ENCODE measurements around the gene TNNI3. TPM values are rescaled to one million over a fixed set of nuclear protein-coding genes. Genes with fewer than 3 reads are reported as not detected.

TNNI3 gene
- polyA plus RNA-seq, 1 of the 3 experiments (the other 2 are of a cell fraction), result 11.4 TPM

GRCh38 chr19:55133639-55134444 lies 23.7 kb downstream of the TNNI3 start:
- TF ChIP-seq TAF1 (IDR thresholded peaks at IDR 0.05; ENCODE audit: borderline replicate concordance, low read depth, low read length), result no peak
- no peak for TF ChIP-seq NFIC (IDR thresholded peaks at IDR 0.05; ENCODE audit: borderline replicate concordance)
- TF ChIP-seq PBX3 (IDR thresholded peaks at IDR 0.05), result no peak
- POLR2A ChIA-PET, result no interaction called here

GRCh38 chr19:55132453-55133129 lies 24.9 kb downstream of the TNNI3 start:
- peak; percentile 41 for TF ChIP-seq CTCF (IDR thresholded peaks at IDR 0.05)
- TF ChIP-seq RAD21 (IDR thresholded peaks at IDR 0.05; ENCODE audit: low read length), result peak; percentile 55
- TF ChIP-seq TEAD4 (IDR thresholded peaks at IDR 0.05; ENCODE audit: borderline replicate concordance, insufficient read depth), result no peak
- Histone ChIP-seq H3K4me2 (no peak overlapping the region), H3K4me3 (ENCODE audit: low read depth in 2 of 2, low read length in 1 of 2) (no peak overlapping the region), H3K4me1 (ENCODE audit: control insufficient read depth in 1 of 2, insufficient read depth in 2 of 2, low read depth in 1 of 2, low read length in 1 of 2) (no peaks in the 10 kb centered on the region), H4K20me1 (ENCODE audit: insufficient read depth) (no peaks in the 10 kb centered on the region), H2AFZ (ENCODE audit: low read depth) (no peak overlapping the region), H3K36me3 (replicated peaks in 1 of 2; ENCODE audit: control insufficient read depth in 1 of 2, insufficient read depth in 2 of 2, low read length in 1 of 2) (no peaks in the 10 kb centered on the region), H3K9me3 (no peaks in the 10 kb centered on the region), H3K27me3 (ENCODE audit: insufficient read depth) (peaks cover 13% of the 10 kb centered on the region; the same call in 1 of the 2 replicates), H3K9ac (no peak overlapping the region), H3K27ac (ENCODE audit: low read depth in 2 of 2, low read length in 1 of 2) (no peak overlapping the region), H3F3A (replicated peaks; ENCODE audit: insufficient read depth) (peaks cover 4% of the 10 kb centered on the region), H3K79me2 (ENCODE audit: insufficient read depth) (no peaks in the 10 kb centered on the region), H3K9me2 (no peaks in the 10 kb centered on the region)
- WGBS (ENCODE audit: low lambda C conversion rate), result 52% methylated on average over 14 of the region's 14 CpGs
- CTCF ChIA-PET, result interaction anchor here (0.7 to 3.2 kb wide), 13 partner anchors 10 to 486 kb away, joined by 3 to 37 read pairs (median 4); partner anchors contain the start of gene PPP1R12C
- DNase-seq, result peak; percentile 56
- POLR2A ChIA-PET, result interaction anchor here (0.5 kb wide), 1 partner anchor 104 kb away, joined by 5 read pairs; no protein-coding TSS in a partner anchor

More at GRCh38 chr19:55133639-55134444, 23.7 kb downstream of the TNNI3 start:
- Histone ChIP-seq H3K27me3 (ENCODE audit: insufficient read depth) (peaks cover 13% of the 10 kb centered on the region; the same call in 1 of the 2 replicates), H3K36me3 (replicated peaks in 1 of 2; ENCODE audit: control insufficient read depth in 1 of 2, insufficient read depth in 2 of 2, low read length in 1 of 2) (no peaks in the 10 kb centered on the region), H3K79me2 (ENCODE audit: insufficient read depth) (no peaks in the 10 kb centered on the region), H3K27ac (ENCODE audit: low read depth in 2 of 2, low read length in 1 of 2) (no peak overlapping the region), H3K9me3 (no peaks in the 10 kb centered on the region), H4K20me1 (ENCODE audit: insufficient read depth) (no peaks in the 10 kb centered on the region), H3K4me1 (ENCODE audit: control insufficient read depth in 1 of 2, insufficient read depth in 2 of 2, low read depth in 1 of 2, low read length in 1 of 2) (no peaks in the 10 kb centered on the region), H3K9me2 (no peaks in the 10 kb centered on the region), H3K9ac (no peak overlapping the region), H3F3A (replicated peaks; ENCODE audit: insufficient read depth) (peaks cover 4% of the 10 kb centered on the region), H3K4me3 (ENCODE audit: low read depth in 2 of 2, low read length in 1 of 2) (no peak overlapping the region), H2AFZ (ENCODE audit: low read depth) (no peak overlapping the region), H3K4me2 (no peak overlapping the region)
- DNase-seq, result no peak
- 65% methylated on average over 14 of the region's 25 CpGs for WGBS (ENCODE audit: low lambda C conversion rate)
- CTCF ChIA-PET, result interaction anchor here (1.3 to 3.2 kb wide), 7 partner anchors 8 to 253 kb away, joined by 3 to 37 read pairs (median 8); partner anchors contain the start of gene PPP1R12C

Measured in SK-N-SH (cell line).